Endodermal cell (in vitro differentiated cells): ENCODE measurements around the gene PCSK2. TPM values are rescaled to one million over a fixed set of nuclear protein-coding genes. Genes with fewer than 3 reads are reported as not detected.

ENCODE experiments used
- DNase-seq: peaks from one replicate; pipeline ENCODE4 v3.0.0-alpha.2; 2017
- H3K27ac ChIP-seq: 2 replicates; pipeline ENCODE4 v1.5.1; 2013; ENCODE audit warnings: mild to moderate bottlenecking, low read depth, low read length, moderate library complexity
- H3K27me3 ChIP-seq: 2 replicates; pipeline ENCODE4 v1.6.1; 2013; ENCODE audit warnings: mild to moderate bottlenecking, low read length, moderate library complexity; ENCODE audit not compliant: insufficient read depth, control insufficient read depth, poor library complexity, severe bottlenecking
- H3K36me3 ChIP-seq: 2 replicates; pipeline ENCODE4 v1.7.0; 2013; ENCODE audit warnings: mild to moderate bottlenecking, low read length, moderate library complexity; ENCODE audit not compliant: control insufficient read depth, insufficient read depth
- H3K4me1 ChIP-seq: one replicate; pipeline ENCODE4 v1.7.0; 2013; ENCODE audit warnings: low read length; ENCODE audit not compliant: control insufficient read depth, insufficient read depth
- H3K4me3 ChIP-seq: 2 replicates; pipeline ENCODE4 v1.5.1; 2013; ENCODE audit warnings: mild to moderate bottlenecking, low read length, moderate library complexity
- H3K9ac ChIP-seq: 2 replicates; pipeline ENCODE4 v1.6.1; 2013; ENCODE audit warnings: mild to moderate bottlenecking, low read length, moderate library complexity; ENCODE audit not compliant: poor library complexity, severe bottlenecking; ENCODE audit errors: extremely low read depth
- H3K9me3 ChIP-seq: 2 replicates; pipeline ENCODE4 v1.6.1; 2013; ENCODE audit warnings: mild to moderate bottlenecking, low read length, moderate library complexity; ENCODE audit not compliant: control insufficient read depth
- H3K27ac Mint-ChIP-seq: 2 replicates; pipeline ENCODE4 v1.8.0; 2020; ENCODE audit warnings: mixed read lengths
- H3K27me3 Mint-ChIP-seq: 2 replicates; pipeline ENCODE4 v1.8.0; 2021; ENCODE audit warnings: mild to moderate bottlenecking, mixed read lengths; ENCODE audit not compliant: insufficient read depth
- H3K36me3 Mint-ChIP-seq: 2 replicates; pipeline ENCODE4 v1.8.0; 2020; ENCODE audit warnings: low read depth, mixed read lengths
- H3K4me1 Mint-ChIP-seq: 2 replicates; pipeline ENCODE4 v1.8.0; 2020; ENCODE audit warnings: mixed read lengths
- H3K4me3 Mint-ChIP-seq: 2 replicates; pipeline ENCODE4 v1.8.0; 2020; ENCODE audit warnings: mild to moderate bottlenecking, moderate library complexity, mixed read lengths
- H3K9me3 Mint-ChIP-seq: 2 replicates; pipeline ENCODE4 v1.8.0; 2020; ENCODE audit warnings: mild to moderate bottlenecking, mixed read lengths
- WGBS, 2 experiments: methylation state at CpG; one replicate each; pipeline versions ENCODE4 v1.1.5 to v1.1.7; 2013; ENCODE audit warnings: missing lambda C conversion rate in 2 of 2, mixed read lengths in 1 of 2; ENCODE audit not compliant: insufficient coverage in 1 of 2, insufficient read length in 1 of 2; 5-methylcytosine and 5-hydroxymethylcytosine counted together
- total RNA-seq, 2 donors: library from RNA; stranded (reverse); fragmentation: NEBNext Ultra II Directional in 1 of 2; extraction: Animal tissue kit (Norgen Biotek cat#: 25700) in 1 of 2; gene quantifications; 2 replicates in 1 of 2; 3 replicates in 1 of 2; pipeline ENCODE4 v1.2.1, GENCODE V29; 2021
- TF ChIP-seq, protein P1 (sequence below): fragments of 200-600 bp; sonication (generic); conservative IDR thresholded peaks from 2 replicates; pipeline ENCODE4 v1.5.0; 2021; ENCODE audit warnings: antibody characterized with exemption, mild to moderate bottlenecking

PCSK2 gene
- total RNA-seq, 2 donors from 2014 or later = 3.0 to 4.8 TPM

DNA sequence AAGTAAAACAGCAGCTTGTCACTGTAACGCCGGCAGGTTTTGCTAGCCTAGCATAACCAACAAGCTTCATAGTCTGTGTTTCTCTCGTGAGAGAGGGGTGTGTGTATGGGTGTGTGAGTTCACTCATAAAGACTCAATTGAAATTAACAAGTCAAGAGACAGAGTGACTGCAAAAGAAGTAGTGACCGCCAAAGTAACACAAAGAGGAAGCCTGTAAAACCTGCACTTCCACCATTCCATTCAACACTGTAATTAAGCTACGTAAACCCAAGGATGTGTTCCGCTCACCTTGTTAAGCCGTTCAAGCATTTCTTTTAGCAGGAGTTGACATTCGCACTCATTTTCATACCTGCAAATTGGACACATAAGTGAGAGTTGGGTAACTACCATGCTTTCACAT lies 297.7 kb downstream of the PCSK2 start:
- WGBS, 2 experiments = 91 to 96% methylated on average over 7 to 8 of the region's 8 CpGs
- H3K27ac Mint-ChIP-seq = no peak overlapping the region
- no peak overlapping the region for H3K4me3 ChIP-seq
- H3K27me3 Mint-ChIP-seq = peaks cover 3% of the 10 kb centered on the region
- H3K36me3 ChIP-seq = no peaks in the 10 kb centered on the region
- H3K9me3 Mint-ChIP-seq = no peaks in the 10 kb centered on the region
- no peak overlapping the region for H3K27ac ChIP-seq
- H3K9me3 ChIP-seq = no peaks in the 10 kb centered on the region
- no peaks in the 10 kb centered on the region for H3K36me3 Mint-ChIP-seq
- no peak for DNase-seq
- H3K9ac ChIP-seq = no peak overlapping the region
- peaks cover 4% of the 10 kb centered on the region for H3K4me1 Mint-ChIP-seq
- no peaks in the 10 kb centered on the region for H3K4me1 ChIP-seq
- TF ChIP-seq, protein P1, sequence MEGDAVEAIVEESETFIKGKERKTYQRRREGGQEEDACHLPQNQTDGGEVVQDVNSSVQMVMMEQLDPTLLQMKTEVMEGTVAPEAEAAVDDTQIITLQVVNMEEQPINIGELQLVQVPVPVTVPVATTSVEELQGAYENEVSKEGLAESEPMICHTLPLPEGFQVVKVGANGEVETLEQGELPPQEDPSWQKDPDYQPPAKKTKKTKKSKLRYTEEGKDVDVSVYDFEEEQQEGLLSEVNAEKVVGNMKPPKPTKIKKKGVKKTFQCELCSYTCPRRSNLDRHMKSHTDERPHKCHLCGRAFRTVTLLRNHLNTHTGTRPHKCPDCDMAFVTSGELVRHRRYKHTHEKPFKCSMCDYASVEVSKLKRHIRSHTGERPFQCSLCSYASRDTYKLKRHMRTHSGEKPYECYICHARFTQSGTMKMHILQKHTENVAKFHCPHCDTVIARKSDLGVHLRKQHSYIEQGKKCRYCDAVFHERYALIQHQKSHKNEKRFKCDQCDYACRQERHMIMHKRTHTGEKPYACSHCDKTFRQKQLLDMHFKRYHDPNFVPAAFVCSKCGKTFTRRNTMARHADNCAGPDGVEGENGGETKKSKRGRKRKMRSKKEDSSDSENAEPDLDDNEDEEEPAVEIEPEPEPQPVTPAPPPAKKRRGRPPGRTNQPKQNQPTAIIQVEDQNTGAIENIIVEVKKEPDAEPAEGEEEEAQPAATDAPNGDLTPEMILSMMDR = no peak
- no peaks in the 10 kb centered on the region for H3K27me3 ChIP-seq
- H3K4me3 Mint-ChIP-seq = no peak overlapping the region

DNA sequence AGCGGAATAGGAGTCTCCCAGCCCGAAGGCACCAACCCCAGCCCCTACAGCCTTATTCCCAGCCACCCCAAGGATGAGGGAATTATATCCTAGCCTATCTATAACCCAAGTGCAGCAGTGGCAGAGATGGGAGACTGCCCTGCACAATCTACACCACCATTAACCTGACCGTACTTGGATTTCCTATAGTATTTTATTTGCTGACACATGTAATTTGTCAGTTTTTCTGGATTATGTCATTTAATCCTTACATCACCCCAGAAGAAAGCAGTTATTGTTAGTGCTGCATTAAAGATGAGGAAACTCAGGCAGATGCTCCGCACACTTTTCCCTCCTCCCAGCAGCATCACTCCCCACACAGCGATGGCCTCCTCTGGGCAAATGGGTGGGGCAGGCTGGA lies 298.3 kb downstream of the PCSK2 start:
- no peaks in the 10 kb centered on the region for H3K9me3 Mint-ChIP-seq
- no peak overlapping the region for H3K4me3 Mint-ChIP-seq
- Histone ChIP-seq H3K9ac (no peak overlapping the region), H3K4me3 (no peak overlapping the region), H3K4me1 (no peaks in the 10 kb centered on the region), H3K36me3 (no peaks in the 10 kb centered on the region), H3K27ac (no peak overlapping the region), H3K27me3 (no peaks in the 10 kb centered on the region), H3K9me3 (no peaks in the 10 kb centered on the region)
- H3K27me3 Mint-ChIP-seq = peaks cover 7% of the 10 kb centered on the region
- peaks cover 4% of the 10 kb centered on the region for H3K4me1 Mint-ChIP-seq
- TF ChIP-seq, protein P1 = no peak
- H3K27ac Mint-ChIP-seq = no peak overlapping the region
- DNase-seq = no peak
- H3K36me3 Mint-ChIP-seq = no peaks in the 10 kb centered on the region
- WGBS, 2 experiments = 80 to 100% methylated on average over 1 to 4 of the region's 5 CpGs

DNA sequence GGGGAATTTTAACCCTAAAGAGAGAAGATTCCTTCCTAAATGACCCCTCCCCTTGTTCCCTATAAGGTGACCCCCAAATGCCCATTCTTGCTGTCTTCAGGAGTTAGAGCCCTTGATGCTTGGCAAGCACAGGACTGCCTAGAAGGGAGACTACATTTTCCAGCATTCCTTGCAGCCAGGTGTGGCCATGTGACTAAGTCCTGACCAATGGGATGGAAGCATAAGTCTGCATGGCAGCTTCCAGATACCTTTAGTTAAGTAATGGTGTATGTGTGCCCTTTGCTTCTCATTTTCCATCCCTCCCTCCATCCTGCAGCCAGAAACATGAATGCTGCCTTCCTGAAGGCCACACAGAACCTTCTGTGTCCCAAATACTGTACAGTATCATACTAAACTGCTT lies 298.8 kb downstream of the PCSK2 start:
- H3K27ac ChIP-seq = no peak overlapping the region
- H3K27ac Mint-ChIP-seq = no peak overlapping the region
- TF ChIP-seq, protein P1 = no peak
- H3K9me3 Mint-ChIP-seq = no peaks in the 10 kb centered on the region
- no peak overlapping the region for H3K4me3 Mint-ChIP-seq
- H3K27me3 Mint-ChIP-seq = peaks cover 11% of the 10 kb centered on the region
- H3K4me3 ChIP-seq = no peak overlapping the region
- no peaks in the 10 kb centered on the region for H3K36me3 Mint-ChIP-seq
- no peaks in the 10 kb centered on the region for H3K4me1 ChIP-seq
- DNase-seq = peak; percentile 81
- no peaks in the 10 kb centered on the region for H3K36me3 ChIP-seq
- H3K4me1 Mint-ChIP-seq = peaks cover 2% of the 10 kb centered on the region
- no peaks in the 10 kb centered on the region for H3K27me3 ChIP-seq
- H3K9ac ChIP-seq = no peak overlapping the region
- H3K9me3 ChIP-seq = no peaks in the 10 kb centered on the region
